K562 (cell line): ENCODE measurements around the gene ELF1. TPM values are rescaled to one million over a fixed set of nuclear protein-coding genes. Genes with fewer than 3 reads are reported as not detected.

Source experiments
- CEBPG ChIP-seq, 3 experiments: fragments of 200-800 bp in 1 of 3; sonication (Bioruptor generic) in 1 of 3; sonication (generic) in 1 of 3; formaldehyde crosslinking in 1 of 3; IDR thresholded peaks in 2 of 3; conservative IDR thresholded peaks in 1 of 3; 2 replicates each; pipeline versions ENCODE4 v1.6.1 to v1.8.0; 2016 to 2022; ENCODE audit warnings: missing compliant biosample characterization in 2 of 3, missing genetic modification characterization in 2 of 3, mild to moderate bottlenecking in 1 of 3, missing genetic modification reagents in 1 of 3
- CXXC5 ChIP-seq: fragments of 250-450 bp; sonication (Bioruptor Pico); IDR thresholded peaks from 2 replicates; pipeline ENCODE4 v1.8.0; 2022; ENCODE audit warnings: inconsistent platforms, mild to moderate bottlenecking, moderate library complexity
- MYBL2 ChIP-seq, 2 experiments: fragments of 450-650 bp in 1 of 2; sonication (generic) in 1 of 2; formaldehyde crosslinking in 1 of 2; IDR thresholded peaks; 2 replicates each; pipeline versions ENCODE4 v1.6.1 to v1.8.1; 2017 to 2022; ENCODE audit warnings: borderline replicate concordance in 1 of 2, inconsistent platforms in 1 of 2, low read depth in 1 of 2, mild to moderate bottlenecking in 1 of 2, missing genetic modification reagents in 1 of 2, moderate library complexity in 1 of 2
- NRF1 ChIP-seq, 2 experiments: fragments of 450-650 bp; IDR thresholded peaks in 1 of 2; conservative IDR thresholded peaks in 1 of 2; 2 replicates each; pipeline ENCODE4 v1.6.1; 2014; ENCODE audit warnings: mild to moderate bottlenecking in 2 of 2
- PHF20 ChIP-seq: fragments of 450-650 bp; IDR thresholded peaks from 2 replicates; pipeline ENCODE4 v1.6.1; 2018; ENCODE audit not compliant: partially characterized antibody
- RNF219 ChIP-seq: fragments of 250-450 bp; sonication (Bioruptor Pico); IDR thresholded peaks from 2 replicates; pipeline ENCODE4 v1.5.0; 2022; ENCODE audit warnings: mild to moderate bottlenecking
- TRIM25 ChIP-seq: fragments of 450-650 bp; IDR thresholded peaks from 2 replicates; pipeline ENCODE4 v1.7.0; 2016; ENCODE audit warnings: borderline replicate concordance
- ZBTB40 ChIP-seq, 2 experiments: fragments of 450-650 bp in 1 of 2; sonication (generic) in 1 of 2; formaldehyde crosslinking in 1 of 2; IDR thresholded peaks; 2 replicates each; pipeline versions ENCODE4 v1.7.1 to v1.9.0; 2016 to 2022; ENCODE audit warnings: inconsistent platforms in 1 of 2, mild to moderate bottlenecking in 1 of 2, missing genetic modification reagents in 1 of 2
- ZNF395 ChIP-seq: fragments of 200-800 bp; sonication (Bioruptor generic); IDR thresholded peaks from 2 replicates; pipeline ENCODE4 v1.6.1; 2017; ENCODE audit warnings: missing genetic modification characterization, missing compliant biosample characterization
- polyA plus RNA-seq, 8 experiments: library from polyadenylated mRNA; depleted of rRNA in 4 of 8; stranded (reverse) in 5 of 8; unstranded in 3 of 8; fragments of >200 nt; fragmentation: Nextera tagmentation in 2 of 8; fragmentation: Illumina TruSeq in 1 of 8; extraction: Ambion mirVana in 2 of 8; extraction: Trizol in 1 of 8; gene quantifications; 2 replicates each; pipeline versions ENCODE4 v1.2.1 to v1.2.3, GENCODE V29; 2011 to 2014; ENCODE audit warnings: inconsistent platforms in 1 of 8, missing spikeins in 1 of 8
- total RNA-seq, 7 experiments: library from RNA; depleted of rRNA in 6 of 7; stranded (reverse); fragments of >200 nt in 6 of 7; fragmentation: Illumina TruSeq in 2 of 7; extraction: Trizol in 2 of 7; gene quantifications; 2 replicates each; pipeline versions ENCODE4 v1.2.1 to v1.2.3, GENCODE V29; 2011 to 2021; ENCODE audit warnings: low replicate concordance in 1 of 7

Gene ELF1
- total and polyA plus RNA-seq, 9 of the 15 experiments (the other 6 are each of a cell fraction or from before 2014, with no cell fraction given), result 24.7 to 54.4 (median 33.4) TPM

- TF ChIP-seq ZBTB40 (IDR thresholded peaks at IDR 0.05), result no peak
- 0 out of 2 replicates have a peak, but pooled peaks have one; percentile 21 for TF ChIP-seq ZBTB40 (CRISPR knock-in tag; IDR thresholded peaks at IDR 0.05)
- no peak for TF ChIP-seq PHF20
- TF ChIP-seq TRIM25, result no peak
- no peak for TF ChIP-seq RNF219
- TF ChIP-seq ZNF395 (CRISPR knock-in tag), result no peak
- 0 out of 2 replicates have a peak, but pooled peaks have one; percentile 29 for TF ChIP-seq CEBPG (CRISPR knock-in tag; IDR thresholded peaks at IDR 0.05)
- TF ChIP-seq CEBPG (tag; conservative IDR thresholded peaks at IDR 0.05 in 1 of 2, IDR thresholded peaks at IDR 0.05 in 1 of 2), result no peak; a peak in 1 of 4 replicates
- peak; percentile 87 to 88 for TF ChIP-seq NRF1 (conservative IDR thresholded peaks at IDR 0.05 in 1 of 2, IDR thresholded peaks at IDR 0.05 in 1 of 2)
- TF ChIP-seq MYBL2 (IDR thresholded peaks at IDR 0.05; ENCODE audit: low read depth), result no peak
- TF ChIP-seq MYBL2 (CRISPR knock-in tag; IDR thresholded peaks at IDR 0.05; ENCODE audit: borderline replicate concordance), result no peak
- peak; percentile 90 for TF ChIP-seq CXXC5 (CRISPR knock-in tag)
These were observed 41.1 kb upstream of the ELF1 start (continued) for GRCh38 chr13:41060082-41060723.
